LHCN-M2 (cell line): Measurements from ENCODE around the gene EAF2. TPM values are rescaled to one million over a fixed set of nuclear protein-coding genes. Genes with fewer than 3 reads are reported as not detected.
"Not testable (repeated sequence)": the region's sequence is repeated elsewhere in the genome, so short reads cannot be mapped to it uniquely, and the experiment has no call there.

ENCODE experiments used
- DNase-seq: peaks from one replicate; pipeline ENCODE4 v3.0.0-alpha.2; 2012; ENCODE audit warnings: low read depth
- polyA plus RNA-seq: library from polyadenylated mRNA; unstranded; fragments of >200 nt; gene quantifications from one replicate; pipeline ENCODE4 v1.2.1, GENCODE V29; 2012; ENCODE audit warnings: missing spikeins
- total RNA-seq: library from RNA; depleted of rRNA; stranded (reverse); fragments of >200 nt; gene quantifications from 2 replicates; pipeline ENCODE4 v1.2.3, GENCODE V29; 2014; rRNA removed

The EAF2 gene
- 0.90 and 0.92 TPM in 2 replicates for total RNA-seq
- 0.70 TPM for polyA plus RNA-seq

- peak; percentile 93 for DNase-seq
These were observed at the start of gene EAF2, which contains the start of gene IQCB1 for GRCh38 chr3:121834671-121835464. Gene EAF2 (plus strand): TSS chr3:121835209. CDS start chr3:121835286, 77 bp downstream. Gene IQCB1 (minus strand): TSS chr3:121835060. CDS start chr3:121828960, 6,100 bp downstream.

- DNase-seq, result peak; percentile 2
These were observed 48.5 kb upstream of the EAF2 start for GRCh38 chr3:121786485-121786884.

GRCh38 chr3:121793078-121793477, 41.9 kb upstream of the EAF2 start:
- DNase-seq, result no peak

- no peak for DNase-seq
These were observed 40.6 kb upstream of the EAF2 start for GRCh38 chr3:121794264-121794983.

DNA sequence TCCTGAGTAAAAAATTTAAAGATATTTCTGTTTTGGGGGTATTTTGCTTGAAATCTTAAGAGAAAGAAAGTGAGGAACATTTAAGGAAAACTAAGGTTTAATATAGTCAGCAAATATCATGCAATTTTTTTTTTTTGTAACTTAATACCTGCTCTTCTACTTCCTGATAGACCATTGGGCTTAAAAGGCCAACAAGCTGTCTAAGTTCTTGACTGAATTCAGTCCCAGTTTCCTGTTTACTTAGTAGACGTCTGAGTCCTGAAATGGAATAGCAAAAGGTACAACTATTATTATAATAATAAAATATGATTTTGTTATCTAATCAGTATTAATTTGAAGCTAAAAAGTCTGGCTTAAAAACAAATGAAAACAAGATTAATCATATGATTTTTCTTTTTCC, 38.0 kb upstream of the EAF2 start:
- DNase-seq, result no peak

- no peak for DNase-seq
These were observed 34.1 kb upstream of the EAF2 start for GRCh38 chr3:121800906-121801305.

DNA sequence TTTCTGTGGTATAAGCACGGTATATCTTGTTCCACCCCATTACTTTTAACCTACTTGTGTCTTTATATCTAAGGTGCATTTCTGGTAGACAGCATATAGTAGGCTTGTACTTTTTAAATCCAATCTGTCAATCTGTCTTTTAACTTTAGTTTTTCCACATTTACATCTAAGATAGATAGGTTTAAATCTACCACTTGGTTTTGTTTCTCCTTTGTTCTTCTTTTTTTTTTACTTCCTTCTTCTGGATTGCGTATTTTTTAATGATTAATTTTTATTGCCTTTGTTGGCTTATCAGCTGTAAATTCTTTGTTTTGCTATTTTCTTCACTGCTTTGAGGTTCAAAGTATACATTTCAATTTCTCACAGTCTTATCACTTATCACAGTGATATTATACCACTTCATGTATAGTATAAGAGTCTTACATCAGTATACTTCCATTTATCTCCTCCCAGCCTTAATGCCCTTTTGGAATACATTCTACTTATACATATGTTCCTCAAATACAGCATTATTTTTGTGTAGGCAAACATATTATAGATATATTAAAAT, 31.2 kb upstream of the EAF2 start:
- no peak for DNase-seq

DNA sequence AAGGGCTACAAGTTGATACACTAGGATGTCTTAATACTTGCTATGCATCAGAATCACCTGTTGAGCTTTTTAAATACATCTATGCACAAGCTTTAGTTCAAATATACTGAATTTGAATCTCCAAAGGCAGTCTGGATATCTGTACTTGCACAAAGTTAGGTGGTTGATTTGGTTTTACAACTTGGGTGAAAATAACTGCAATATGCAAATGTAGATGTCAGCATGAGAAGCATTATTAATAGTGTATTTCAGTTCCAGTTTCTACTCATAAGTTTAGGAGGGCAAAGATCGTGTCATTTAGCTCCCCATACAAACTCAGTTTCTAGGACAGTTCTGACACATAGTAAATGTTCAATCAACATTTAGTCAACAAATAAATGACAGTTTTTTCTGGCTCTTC, 25.8 kb upstream of the EAF2 start:
- no peak for DNase-seq

- no peak for DNase-seq
These were observed 17.3 kb upstream of the EAF2 start for GRCh38 chr3:121817753-121818152.

DNA sequence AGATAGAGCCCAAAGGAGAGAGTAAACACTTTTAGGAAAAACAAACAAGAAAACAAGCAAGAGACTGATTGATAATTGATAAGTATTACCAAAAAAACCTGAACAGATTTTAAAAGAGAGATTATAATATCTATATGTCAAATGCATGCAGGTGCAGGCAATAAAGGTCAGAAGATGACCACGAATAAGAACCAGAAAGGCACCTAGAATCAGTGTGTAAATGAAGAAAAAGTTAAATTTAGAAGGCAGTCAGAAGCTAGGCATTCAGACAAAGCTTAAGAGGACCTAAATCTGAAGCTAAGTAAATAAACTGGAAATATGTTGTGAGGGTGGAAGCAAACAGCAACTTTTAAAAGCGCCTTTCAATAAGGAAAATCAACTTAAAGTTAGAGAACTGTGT, 16.4 kb upstream of the EAF2 start:
- DNase-seq, result no peak

- DNase-seq, result no peak
These were observed 15.8 kb upstream of the EAF2 start for GRCh38 chr3:121819236-121819635.

DNA sequence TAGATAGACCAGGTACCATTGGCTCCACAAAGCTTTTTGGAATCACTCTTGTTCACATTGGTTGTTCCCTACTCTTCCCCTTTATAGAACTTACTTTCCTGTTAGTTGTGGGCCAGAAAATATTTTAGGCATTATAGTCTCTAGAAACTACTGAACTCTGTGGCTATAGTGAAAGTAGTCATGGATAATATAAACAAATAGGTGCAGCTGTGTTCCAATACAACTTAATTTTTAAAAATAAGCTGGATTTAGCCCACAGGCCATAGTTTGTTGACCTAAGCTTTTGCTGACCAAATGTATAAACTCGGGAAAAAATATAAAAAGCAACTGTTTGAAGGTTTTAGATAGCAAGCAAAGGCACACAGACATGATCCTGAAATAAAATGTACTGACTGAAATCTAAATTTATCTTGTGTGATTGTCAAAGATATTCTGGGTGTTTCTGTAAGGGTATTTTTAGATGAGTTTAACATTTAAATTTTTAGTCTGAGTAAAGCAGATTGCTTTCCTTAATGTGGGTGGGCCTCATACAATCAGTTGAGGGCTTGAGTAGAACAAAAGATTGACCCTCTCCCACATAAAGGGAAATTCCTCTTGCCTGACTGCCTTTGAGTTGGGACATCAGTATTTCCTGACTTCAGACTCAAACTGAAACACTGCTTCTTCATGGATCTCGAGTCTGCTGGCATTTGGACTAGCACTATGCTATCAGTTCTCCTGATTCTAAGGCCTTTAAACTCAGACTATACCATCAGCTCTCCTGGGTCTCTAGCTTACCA, 13.4 kb upstream of the EAF2 start:
- no peak for DNase-seq

- no peak for DNase-seq
These were observed 12.0 kb upstream of the EAF2 start for GRCh38 chr3:121822973-121823372.

DNA sequence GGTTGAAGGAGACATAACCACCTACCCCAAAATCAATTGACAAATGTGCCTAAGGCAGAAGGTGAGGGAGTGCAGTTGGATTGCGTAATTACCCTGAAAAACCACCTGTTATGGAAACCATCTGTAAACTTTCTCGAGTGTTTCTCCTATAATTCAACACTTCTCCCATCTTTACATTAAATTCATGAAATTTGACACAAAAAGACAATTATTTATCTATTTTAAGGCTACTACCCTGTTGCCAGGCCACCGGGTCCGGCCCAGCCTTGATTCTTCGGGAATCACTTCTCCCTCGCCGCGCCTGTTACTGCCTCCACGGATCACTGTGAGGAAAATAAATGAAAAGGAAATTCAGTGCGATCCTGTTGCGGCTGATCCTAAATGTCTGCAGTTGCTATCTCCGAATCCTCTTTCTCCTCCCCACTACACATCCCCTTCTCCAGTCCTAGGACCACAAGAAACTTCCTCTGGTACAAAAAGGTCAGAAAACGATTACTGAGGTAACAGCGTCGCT, 795 bp upstream of the EAF2 start:
- DNase-seq, result peak; percentile 3

GRCh38 chr3:121835465-121835801, 424 bp downstream of the EAF2 start:
- DNase-seq, result peak; percentile 5

DNA sequence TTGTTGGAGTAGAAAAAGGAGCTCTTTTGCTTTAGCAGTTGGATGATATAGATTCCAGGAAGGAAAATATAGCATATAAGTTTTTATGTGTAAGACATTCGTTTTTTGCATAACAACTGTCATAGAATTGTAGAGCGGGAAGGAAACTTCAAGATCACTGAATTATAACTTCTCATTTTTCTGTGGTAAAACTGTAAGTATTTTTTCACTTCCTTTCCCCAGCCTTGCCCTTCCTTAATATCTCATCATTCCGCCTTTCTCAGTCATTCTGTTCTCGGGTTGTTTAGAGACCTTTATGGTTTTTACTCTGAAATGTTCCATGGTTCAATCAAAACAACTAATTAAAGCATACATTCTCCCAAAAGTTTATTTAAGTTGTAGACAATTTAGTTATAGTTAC, 1.1 kb downstream of the EAF2 start:
- DNase-seq, result no peak

DNA sequence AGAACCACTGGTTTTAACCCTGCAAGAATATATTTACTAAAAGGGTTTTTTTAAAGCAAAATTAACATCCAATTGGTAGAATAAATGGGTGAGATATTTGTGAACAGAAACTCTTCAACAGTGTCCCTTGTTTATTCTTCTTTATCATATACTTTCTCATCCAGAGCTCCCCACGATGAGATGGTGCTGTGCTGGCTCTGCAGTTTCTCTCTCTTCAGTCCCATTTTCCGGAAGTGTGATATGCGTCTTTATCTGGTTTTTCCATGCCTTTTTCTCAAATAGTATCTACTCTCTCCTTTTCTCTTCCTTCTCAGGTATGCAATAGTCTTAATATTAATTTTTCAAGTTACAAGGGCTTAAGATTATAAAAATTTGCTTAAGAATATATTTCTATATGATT, 1.5 kb downstream of the EAF2 start:
- DNase-seq, result no peak

- DNase-seq, result no peak
These were observed 5.0 kb downstream of the EAF2 start for GRCh38 chr3:121839962-121840361.

DNA sequence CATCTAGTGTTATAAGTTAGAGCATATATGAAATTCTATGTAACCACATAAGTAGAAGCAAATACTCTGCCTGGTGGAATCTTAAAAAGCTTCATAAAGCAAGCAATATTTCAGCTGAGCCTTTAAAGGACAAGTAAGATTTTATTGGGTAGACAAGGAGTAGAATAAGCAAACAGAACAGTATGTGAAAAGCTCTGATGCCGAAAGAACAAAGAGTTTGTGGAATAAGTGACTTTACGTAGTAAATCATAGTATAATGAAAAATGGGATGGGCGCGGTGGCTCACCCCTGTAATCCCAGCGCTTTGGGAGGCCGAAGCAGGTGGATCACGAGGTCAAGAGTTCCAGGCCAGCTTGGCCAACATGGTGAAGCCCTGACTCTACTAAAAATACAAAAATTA, 9.9 kb downstream of the EAF2 start:
- no peak for DNase-seq

- no peak for DNase-seq
These were observed 17.2 kb downstream of the EAF2 start for GRCh38 chr3:121852256-121852655.

GRCh38 chr3:121855555-121855954, 20.5 kb downstream of the EAF2 start:
- no peak for DNase-seq

DNA sequence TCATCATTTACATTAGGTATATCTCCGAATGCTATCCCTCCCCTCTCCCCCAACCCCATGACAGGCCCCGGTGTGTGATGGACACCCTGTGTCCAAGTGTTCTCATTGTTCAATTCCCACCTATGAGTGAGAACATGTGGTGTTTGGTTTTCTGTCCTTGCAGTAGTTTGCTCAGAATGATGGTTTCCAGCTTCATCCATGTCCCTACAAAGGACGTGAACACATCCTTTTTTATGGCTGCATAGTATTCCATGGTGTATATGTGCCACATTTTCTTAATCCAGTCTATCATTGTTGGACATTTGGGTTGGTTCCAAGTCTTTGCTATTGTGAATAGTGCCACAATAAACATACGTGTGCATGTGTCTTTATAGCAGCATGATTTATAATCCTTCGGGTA, 22.8 kb downstream of the EAF2 start:
- not testable (repeated sequence) for DNase-seq
